Right atrium auricular region (tissue), 2 donors: ENCODE measurements around the gene TRAF7. TPM values are rescaled to one million over a fixed set of nuclear protein-coding genes. Genes with fewer than 3 reads are reported as not detected.

Experiments used
- DNase-seq: peaks from one replicate; pipeline ENCODE4 v3.0.0-alpha.2; 2019; ENCODE audit warnings: low spot score
- H3K27ac ChIP-seq, 2 donors: fragments of 200-600 bp; sonication (generic); 1 replicate in 1 of 2; 2 replicates in 1 of 2; pipeline ENCODE4 v1.5.1; 2016 to 2019
- H3K27me3 ChIP-seq, 2 donors: fragments of 200-600 bp; sonication (generic); one replicate each; pipeline versions ENCODE4 v1.5.1 to v1.6.0; 2017 to 2019
- H3K36me3 ChIP-seq: fragments of 200-600 bp; sonication (generic); one replicate; pipeline ENCODE4 v1.5.1; 2016
- H3K4me1 ChIP-seq, 2 donors: fragments of 200-600 bp; sonication (generic); one replicate each; pipeline versions ENCODE4 v1.5.1 to v1.6.0; 2017 to 2019
- H3K4me3 ChIP-seq, 2 donors: fragments of 200-600 bp; sonication (generic); 1 replicate in 1 of 2; 2 replicates in 1 of 2; pipeline ENCODE4 v1.5.1; 2017 to 2019; ENCODE audit warnings: mild to moderate bottlenecking in 1 of 2, moderate library complexity in 1 of 2
- H3K9me3 ChIP-seq, 2 donors: fragments of 200-600 bp; sonication (generic); one replicate each; pipeline ENCODE4 v1.5.1; 2019
- CTCF ChIP-seq, 2 donors: fragments of 200-600 bp; sonication (generic); IDR thresholded peaks; one replicate each; pipeline ENCODE4 v1.5.1; 2019; ENCODE audit warnings: antibody characterized with exemption in 2 of 2
- total RNA-seq, 2 donors: library from RNA; depleted of rRNA; stranded (reverse); fragments of >200 nt; gene quantifications; one replicate each; pipeline ENCODE4 v1.1.0, GENCODE V29; 2016

TRAF7 gene
- total RNA-seq, 2 donors from 2014 or later: 16.1 to 27.0 TPM

- TF ChIP-seq CTCF (IDR thresholded peaks at IDR 0.05): no peak
- DNase-seq: no peak
Measured at GRCh38 chr16:2204416-2205103, 49.0 kb downstream of the TRAF7 start.

GRCh38 chr16:2205104-2205966 lies 49.8 kb downstream of the TRAF7 start, which contains the start of gene MLST8:
MLST8 (plus strand) TSS chr16:2205454; CDS start chr16:2206086, 632 bp downstream.
- H3K9me3 ChIP-seq: no peaks in the 10 kb centered on the region
- H3K4me3 ChIP-seq: peak within 1 kb of the TSS; percentile 72 to 97
- TF ChIP-seq CTCF (IDR thresholded peaks at IDR 0.05): peak; percentile 9 to 40

More at GRCh38 chr16:2204416-2205103, 49.0 kb downstream of the TRAF7 start:
- peak overlapping the region; percentile 98 to 100 for H3K27ac ChIP-seq
- no peaks in the 10 kb centered on the region for H3K27me3 ChIP-seq
- peaks cover 0 to 16% of the 10 kb centered on the region in 2 donors for H3K4me1 ChIP-seq
- H3K9me3 ChIP-seq: no peaks in the 10 kb centered on the region
- peaks cover 27% of the 10 kb centered on the region for H3K36me3 ChIP-seq
- H3K4me3 ChIP-seq: peak overlapping the region; percentile 72 to 97

GRCh38 chr16:2205967-2206313 lies 50.4 kb downstream of the TRAF7 start:
- H3K36me3 ChIP-seq: peaks cover 30% of the 10 kb centered on the region
- no peaks in the 10 kb centered on the region for H3K9me3 ChIP-seq
- no peaks in the 10 kb centered on the region for H3K27me3 ChIP-seq
- H3K4me1 ChIP-seq: peaks cover 0 to 16% of the 10 kb centered on the region in 2 donors
- peak overlapping the region; percentile 98 to 100 for H3K27ac ChIP-seq
- DNase-seq: no peak
- H3K4me3 ChIP-seq: peak overlapping the region; percentile 72 to 97
- TF ChIP-seq CTCF (IDR thresholded peaks at IDR 0.05): no peak

More at GRCh38 chr16:2205104-2205966, 49.8 kb downstream of the TRAF7 start, which contains the start of gene MLST8:
- H3K36me3 ChIP-seq: peaks cover 30% of the 10 kb centered on the region
- peak within 1 kb of the TSS; percentile 98 to 100 for H3K27ac ChIP-seq
- DNase-seq: peak; percentile 85
- H3K4me1 ChIP-seq: peaks cover 0 to 16% of the 10 kb centered on the region in 2 donors
- H3K27me3 ChIP-seq: no peaks in the 10 kb centered on the region

- no peaks in the 10 kb centered on the region for H3K9me3 ChIP-seq
- peak overlapping the region in 1 of 2 donors; percentile 72 for H3K4me3 ChIP-seq
- H3K36me3 ChIP-seq: peaks cover 30% of the 10 kb centered on the region
Measured at GRCh38 chr16:2206420-2206779, 50.8 kb downstream of the TRAF7 start.

More at GRCh38 chr16:2206420-2206779, 50.8 kb downstream of the TRAF7 start:
- Histone ChIP-seq H3K27me3 (no peaks in the 10 kb centered on the region), H3K27ac (peak overlapping the region; percentile 98 to 100), H3K4me1 (peaks cover 0 to 16% of the 10 kb centered on the region in 2 donors)
- TF ChIP-seq CTCF (IDR thresholded peaks at IDR 0.05): no peak
- no peak for DNase-seq
